HUES64 (cell line): ENCODE data around the gene CMSS1.

Source experiments
- H3K27ac ChIP-seq: 2 replicates; pipeline ENCODE4 v1.7.0; 2013; ENCODE audit warnings: low read depth, low read length, inconsistent platforms
- H3K27me3 ChIP-seq: 2 replicates; pipeline ENCODE4 v1.6.1; 2013; ENCODE audit warnings: mild to moderate bottlenecking, low read length; ENCODE audit not compliant: insufficient read depth
- H3K36me3 ChIP-seq: 2 replicates; pipeline ENCODE4 v1.6.1; 2013; ENCODE audit warnings: mild to moderate bottlenecking, low read length; ENCODE audit not compliant: insufficient read depth
- H3K4me1 ChIP-seq: 2 replicates; pipeline ENCODE4 v1.6.1; 2013; ENCODE audit warnings: mild to moderate bottlenecking, low read length, moderate library complexity; ENCODE audit not compliant: insufficient read depth
- H3K4me3 ChIP-seq: 2 replicates; pipeline ENCODE4 v1.5.1; 2013; ENCODE audit warnings: mild to moderate bottlenecking, low read length, moderate library complexity
- H3K9ac ChIP-seq: 2 replicates; pipeline ENCODE4 v1.6.1; 2013; ENCODE audit warnings: mild to moderate bottlenecking, low read depth, low read length
- H3K9me3 ChIP-seq: 2 replicates; pipeline ENCODE4 v1.6.1; 2013; ENCODE audit warnings: low read depth, low read length; ENCODE audit not compliant: insufficient read depth
- WGBS: fragments of 150-250, 120-280 bp; methylation state at CpG from one replicate; pipeline ENCODE4 v1.1.7; 2013; ENCODE audit warnings: missing lambda C conversion rate; 5-methylcytosine and 5-hydroxymethylcytosine counted together

CMSS1 gene

GRCh38 chr3:99982650-99983049 is 165.0 kb downstream of the CMSS1 start:
- H3K9me3 ChIP-seq: no peaks in the 10 kb centered on the region; the same call in 1 of the 2 replicates
- WGBS: 100% methylated on average over 2 of the region's 2 CpGs
- H3K9ac ChIP-seq: no peak overlapping the region
- H3K36me3 ChIP-seq: no peaks in the 10 kb centered on the region
- H3K4me3 ChIP-seq: no peak overlapping the region
- H3K27me3 ChIP-seq: no peaks in the 10 kb centered on the region
- H3K27ac ChIP-seq: no peak overlapping the region
- H3K4me1 ChIP-seq: 0 out of 2 replicates have a peak, but pooled peaks cover under 1% of the 10 kb centered on the region

GRCh38 chr3:99984139-99984538 is 166.5 kb downstream of the CMSS1 start:
- no peak overlapping the region for H3K27ac ChIP-seq
- no peak overlapping the region for H3K9ac ChIP-seq
- H3K4me3 ChIP-seq: no peak overlapping the region
- no peaks in the 10 kb centered on the region for H3K36me3 ChIP-seq
- no peaks in the 10 kb centered on the region for H3K27me3 ChIP-seq
- H3K9me3 ChIP-seq: no peaks in the 10 kb centered on the region
- peaks cover 10% of the 10 kb centered on the region; the same call in 1 of the 2 replicates for H3K4me1 ChIP-seq

- H3K4me1 ChIP-seq: peaks cover 10% of the 10 kb centered on the region; the same call in 1 of the 2 replicates
- H3K4me3 ChIP-seq: no peak overlapping the region
- H3K9ac ChIP-seq: no peak overlapping the region
- H3K27ac ChIP-seq: no peak overlapping the region
- H3K36me3 ChIP-seq: no peaks in the 10 kb centered on the region
- 96% methylated on average over 2 of the region's 2 CpGs for WGBS
- H3K9me3 ChIP-seq: no peaks in the 10 kb centered on the region
- H3K27me3 ChIP-seq: no peaks in the 10 kb centered on the region
Observed at GRCh38 chr3:99984668-99985067, 167.0 kb downstream of the CMSS1 start.

- 80% methylated on average over 1 of the region's 1 CpG for WGBS
Observed at GRCh38 chr3:99990179-99990578, 172.5 kb downstream of the CMSS1 start.

GRCh38 chr3:99997293-99997692 is 179.6 kb downstream of the CMSS1 start:
- H3K27ac ChIP-seq: no peak overlapping the region
- H3K9ac ChIP-seq: no peak overlapping the region
- H3K4me1 ChIP-seq: peaks cover 5% of the 10 kb centered on the region; the same call in 1 of the 2 replicates
- WGBS: 92% methylated on average over 2 of the region's 2 CpGs
- H3K36me3 ChIP-seq: 0 out of 2 replicates have a peak, but pooled peaks cover 3% of the 10 kb centered on the region
- H3K9me3 ChIP-seq: peaks cover 14% of the 10 kb centered on the region
- no peaks in the 10 kb centered on the region for H3K27me3 ChIP-seq
- H3K4me3 ChIP-seq: no peak overlapping the region

More at GRCh38 chr3:99990179-99990578, 172.5 kb downstream of the CMSS1 start:
- Histone ChIP-seq H3K27ac (no peak overlapping the region), H3K4me3 (no peak overlapping the region), H3K4me1 (peaks cover 10% of the 10 kb centered on the region; the same call in 1 of the 2 replicates), H3K27me3 (no peaks in the 10 kb centered on the region), H3K9ac (no peak overlapping the region), H3K9me3 (peaks cover 14% of the 10 kb centered on the region), H3K36me3 (no peaks in the 10 kb centered on the region)

- peaks cover 5% of the 10 kb centered on the region; the same call in 1 of the 2 replicates for H3K4me1 ChIP-seq
Observed at GRCh38 chr3:99999536-99999935, 181.9 kb downstream of the CMSS1 start.

GRCh38 chr3:100001083-100001482 is 183.4 kb downstream of the CMSS1 start:
- 94% methylated on average over 3 of the region's 3 CpGs for WGBS
- no peaks in the 10 kb centered on the region for H3K27me3 ChIP-seq

More at GRCh38 chr3:99999536-99999935, 181.9 kb downstream of the CMSS1 start:
- WGBS: 95% methylated on average over 2 of the region's 2 CpGs
- H3K27ac ChIP-seq: no peak overlapping the region
- no peak overlapping the region for H3K4me3 ChIP-seq
- H3K36me3 ChIP-seq: 0 out of 2 replicates have a peak, but pooled peaks cover 3% of the 10 kb centered on the region
- H3K27me3 ChIP-seq: no peaks in the 10 kb centered on the region
- no peaks in the 10 kb centered on the region for H3K9me3 ChIP-seq
- H3K9ac ChIP-seq: no peak overlapping the region

GRCh38 chr3:100001526-100002270 is 184.0 kb downstream of the CMSS1 start:
- Histone ChIP-seq H3K4me3 (no peak overlapping the region), H3K36me3 (no peaks in the 10 kb centered on the region), H3K4me1 (peaks cover 22% of the 10 kb centered on the region), H3K27ac (no peak overlapping the region), H3K9ac (no peak overlapping the region), H3K9me3 (no peaks in the 10 kb centered on the region), H3K27me3 (no peaks in the 10 kb centered on the region)
- WGBS: 92% methylated on average over 7 of the region's 8 CpGs

More at GRCh38 chr3:100001083-100001482, 183.4 kb downstream of the CMSS1 start:
- Histone ChIP-seq H3K27ac (no peak overlapping the region), H3K9ac (no peak overlapping the region), H3K36me3 (no peaks in the 10 kb centered on the region), H3K9me3 (no peaks in the 10 kb centered on the region), H3K4me1 (peaks cover 16% of the 10 kb centered on the region), H3K4me3 (no peak overlapping the region)

- no peak overlapping the region for H3K9ac ChIP-seq
- no peaks in the 10 kb centered on the region for H3K36me3 ChIP-seq
- no peak overlapping the region for H3K27ac ChIP-seq
- no peaks in the 10 kb centered on the region for H3K9me3 ChIP-seq
- 84% methylated on average over 4 of the region's 4 CpGs for WGBS
- no peaks in the 10 kb centered on the region for H3K27me3 ChIP-seq
- peaks cover 21% of the 10 kb centered on the region for H3K4me1 ChIP-seq
- H3K4me3 ChIP-seq: no peak overlapping the region
Observed at GRCh38 chr3:100002599-100003350, 185.1 kb downstream of the CMSS1 start.

- no peaks in the 10 kb centered on the region for H3K9me3 ChIP-seq
- WGBS: 94% methylated on average over 4 of the region's 4 CpGs
- no peaks in the 10 kb centered on the region for H3K36me3 ChIP-seq
- H3K27me3 ChIP-seq: no peaks in the 10 kb centered on the region
- H3K4me3 ChIP-seq: no peak overlapping the region
- H3K4me1 ChIP-seq: peaks cover 21% of the 10 kb centered on the region
- H3K27ac ChIP-seq: no peak overlapping the region
- no peak overlapping the region for H3K9ac ChIP-seq
Observed at GRCh38 chr3:100003609-100004503, 186.2 kb downstream of the CMSS1 start.
